ENCODE results near the gene TMEM181. TPM values are rescaled to one million over a fixed set of nuclear protein-coding genes. Genes with fewer than 3 reads are reported as not detected.
A peak's percentile ranks its signal among the peaks of the same experiment; 100 is the strongest.
"Not testable (repeated sequence)": the region's sequence is repeated elsewhere in the genome, so short reads cannot be mapped to it uniquely, and the experiment has no call there.

The TMEM181 gene
- total RNA-seq, 1 experiment from 2014 or later: 42.7 TPM

- DNase-seq (ENCODE audit: low read depth): no peak
These were observed 78.5 kb downstream of the TMEM181 start for GRCh38 chr6:158638324-158638854.

- no peak for DNase-seq (ENCODE audit: low read depth)
These were observed 79.2 kb downstream of the TMEM181 start for GRCh38 chr6:158639056-158639455.

DNA sequence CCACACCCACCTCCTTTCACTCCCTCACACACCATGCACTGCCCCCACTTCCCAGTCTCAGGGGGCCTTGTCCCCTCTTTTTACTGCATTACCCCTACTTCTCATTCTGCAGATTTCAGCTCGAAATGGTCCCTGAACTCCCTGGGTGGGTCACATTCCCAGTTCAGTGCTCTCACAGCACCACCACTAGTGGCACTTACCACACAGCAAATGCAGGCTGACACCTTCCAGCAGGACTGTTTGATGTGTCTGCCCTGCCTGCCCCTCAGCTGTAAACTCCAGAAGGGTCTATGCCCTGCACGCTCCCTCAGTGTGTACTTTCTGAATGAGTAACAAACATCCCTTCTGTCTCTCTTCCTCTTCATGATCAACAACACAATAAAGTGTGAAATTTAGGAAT is 80.6 kb downstream of the TMEM181 start:
- no peak for DNase-seq (ENCODE audit: low read depth)

GRCh38 chr6:158642097-158642601 is 82.3 kb downstream of the TMEM181 start:
- DNase-seq (ENCODE audit: low read depth): peak; percentile 99

DNA sequence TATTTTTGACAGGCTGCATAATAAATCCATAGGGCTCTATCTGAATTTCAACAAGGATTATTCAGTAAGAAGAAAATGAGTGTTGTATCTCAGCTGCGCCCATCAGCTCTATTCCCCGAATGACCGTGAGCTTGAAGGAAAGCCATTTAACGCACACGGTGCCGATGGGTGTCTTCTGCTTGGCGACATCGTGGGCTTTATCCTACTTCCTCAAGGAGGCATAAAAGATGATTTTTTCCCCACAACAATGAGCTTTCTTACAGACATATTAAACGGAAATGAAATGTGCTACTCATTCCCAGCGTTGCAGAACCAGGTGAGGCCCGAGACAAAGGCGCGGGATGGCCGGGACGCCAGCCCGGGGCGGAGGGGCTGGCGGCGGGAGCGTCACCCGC is 83.9 kb downstream of the TMEM181 start:
- peak; percentile 28 for DNase-seq (ENCODE audit: low read depth)

GRCh38 chr6:158644231-158645063 is 84.6 kb downstream of the TMEM181 start, which contains the start of gene DYNLT1:
TSS of gene DYNLT1 (minus strand) at chr6:158644743. CDS start at chr6:158644708, 35 bp downstream.
- DNase-seq (ENCODE audit: low read depth): peak; percentile 98

DNA sequence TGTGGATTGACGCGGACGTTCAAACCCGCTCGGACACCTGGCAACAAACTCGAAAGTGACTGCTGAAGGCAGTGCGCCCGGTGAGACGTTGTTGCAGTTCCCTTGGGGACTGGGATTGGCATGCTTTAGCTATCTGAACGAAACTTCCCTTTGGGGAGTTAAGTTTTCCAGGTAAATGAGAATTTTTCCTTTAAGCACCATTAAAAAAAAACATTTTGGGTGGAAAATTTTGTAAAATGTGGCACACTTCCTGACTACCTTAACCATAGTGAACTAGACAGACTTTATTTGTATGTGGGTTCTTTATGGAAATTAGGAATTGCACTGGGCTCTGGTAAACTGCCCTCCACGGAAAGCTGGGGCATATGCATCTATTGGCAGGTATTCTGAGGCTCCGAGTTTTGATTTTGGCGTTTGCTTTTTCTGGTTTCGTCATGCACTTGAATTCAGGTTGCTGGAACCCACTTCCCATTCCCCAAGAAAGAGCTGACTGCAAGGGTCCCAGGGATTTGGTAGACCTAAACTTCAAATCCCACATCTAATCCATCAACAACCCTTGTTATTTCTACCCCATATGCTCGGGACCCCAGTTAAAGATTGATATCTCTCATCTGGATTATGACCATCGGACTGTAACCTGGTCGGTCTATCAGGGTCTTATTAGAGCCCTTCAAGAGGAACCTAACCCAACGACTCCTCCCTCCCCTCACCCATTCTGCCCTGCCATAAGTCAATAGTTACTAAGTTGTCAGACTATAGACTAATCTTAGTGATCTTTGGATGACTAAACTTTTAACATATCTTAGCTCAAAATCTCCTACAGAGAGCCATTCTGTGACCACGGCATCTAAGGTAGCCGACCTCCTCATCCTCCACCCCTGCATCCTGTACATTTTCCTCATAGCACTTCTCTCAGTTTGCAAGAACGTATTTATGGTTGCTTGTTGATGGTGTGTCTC is 85.5 kb downstream of the TMEM181 start:
- peak; percentile 51 for DNase-seq (ENCODE audit: low read depth)

- peak; percentile 64 for DNase-seq (ENCODE audit: low read depth)
These were observed 86.4 kb downstream of the TMEM181 start for GRCh38 chr6:158646023-158646910.

- peak; percentile 47 for DNase-seq (ENCODE audit: low read depth)
These were observed 87.6 kb downstream of the TMEM181 start for GRCh38 chr6:158647501-158647900.

GRCh38 chr6:158648682-158649131 is 88.8 kb downstream of the TMEM181 start:
- DNase-seq (ENCODE audit: low read depth): peak; percentile 92

GRCh38 chr6:158649289-158650143 is 89.6 kb downstream of the TMEM181 start, which contains the start of gene SYTL3:
TSS of gene SYTL3 (plus strand) at chr6:158650054. CDS start at chr6:158663269, 13,215 bp downstream.
- peak; percentile 94 for DNase-seq (ENCODE audit: low read depth)

DNA sequence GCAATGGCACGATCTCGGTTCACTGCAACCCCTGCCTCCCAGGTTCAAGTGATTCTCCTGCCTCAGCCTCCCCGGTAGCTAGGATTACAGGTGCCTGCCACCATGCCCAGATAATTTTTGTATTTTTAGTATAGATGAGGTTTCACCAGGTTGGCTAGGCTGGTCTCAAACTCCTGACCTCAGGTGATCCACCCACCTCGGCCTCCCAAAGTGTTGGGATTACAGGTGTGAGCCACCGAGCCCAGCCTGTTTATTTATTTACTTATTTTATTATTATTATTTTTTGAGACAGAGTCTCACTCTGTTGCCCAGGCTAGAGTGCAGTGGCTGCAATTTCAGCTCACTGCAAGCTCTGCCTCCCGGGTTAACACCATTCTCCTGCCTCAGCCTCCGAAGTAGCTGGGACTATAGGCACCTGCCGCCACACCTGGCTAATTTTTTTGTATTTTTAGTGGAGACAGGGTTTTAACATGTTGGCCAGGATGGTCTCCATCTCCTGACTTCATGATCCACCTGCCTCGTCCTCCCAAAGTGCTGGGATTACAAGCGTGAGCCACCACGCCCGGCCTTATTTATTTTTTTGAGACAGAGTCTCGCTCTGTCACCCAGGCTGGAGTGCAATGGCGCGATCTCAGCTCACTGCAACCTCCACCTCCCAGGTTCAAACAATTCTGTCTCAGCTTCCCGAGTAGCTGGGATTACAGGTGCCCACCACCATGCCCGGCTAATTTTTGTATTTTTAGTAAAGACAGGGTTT is 92.3 kb downstream of the TMEM181 start:
- DNase-seq (ENCODE audit: low read depth): not testable (repeated sequence)

GRCh38 chr6:158653577-158654354 is 93.9 kb downstream of the TMEM181 start:
- no peak for DNase-seq (ENCODE audit: low read depth)

DNA sequence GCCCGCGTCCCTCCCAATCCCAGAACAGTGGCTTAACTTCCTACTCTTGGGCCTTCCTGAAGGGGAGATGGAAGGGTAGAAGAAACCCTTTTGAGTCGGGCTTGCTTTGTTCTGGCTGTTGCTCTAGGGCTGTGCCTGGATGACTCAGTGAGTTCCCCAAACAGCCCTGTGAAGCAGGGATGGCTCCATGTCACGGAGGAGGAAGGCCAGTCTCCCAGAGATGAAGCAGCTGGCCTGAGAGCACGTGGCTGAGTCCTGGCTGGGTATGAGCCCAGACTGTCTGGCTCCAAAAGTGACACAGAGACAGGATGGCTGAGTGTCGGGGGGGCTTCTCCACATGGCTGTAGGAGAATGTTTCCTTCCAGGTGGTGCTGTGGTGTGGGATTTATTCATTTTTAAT is 94.6 kb downstream of the TMEM181 start:
- DNase-seq (ENCODE audit: low read depth): peak; percentile 96

- DNase-seq (ENCODE audit: low read depth): peak; percentile 89
These were observed 95.1 kb downstream of the TMEM181 start for GRCh38 chr6:158654960-158655489.

GRCh38 chr6:158655569-158656450 is 95.9 kb downstream of the TMEM181 start:
- peak; percentile 47 for DNase-seq (ENCODE audit: low read depth)

GRCh38 chr6:158656986-158657385 is 97.1 kb downstream of the TMEM181 start:
- DNase-seq (ENCODE audit: low read depth): peak; percentile 84
